Stimulated activated CD4-positive, alpha-beta T cell treated with anti-CD3 and anti-CD28 coated beads, Interleukin-15, amount 100 ng/mL, for 24 hours (primary cell): ENCODE data around the gene FRMPD2.
"Not testable (repeated sequence)": the region's sequence is repeated elsewhere in the genome, so short reads cannot be mapped to it uniquely, and the experiment has no call there.

Source experiments
- DNase-seq: peaks from one replicate; pipeline ENCODE4 v3.0.0-alpha.2; 2020

The FRMPD2 gene

GRCh38 chr10:48251525-48252353, 22.8 kb downstream of the FRMPD2 start:
- no peak for DNase-seq

GRCh38 chr10:48251152-48251524, 23.4 kb downstream of the FRMPD2 start:
- DNase-seq = no peak

GRCh38 chr10:48249763-48250351, 24.6 kb downstream of the FRMPD2 start:
- no peak for DNase-seq

GRCh38 chr10:48249004-48249762, 25.3 kb downstream of the FRMPD2 start:
- no peak for DNase-seq

DNA sequence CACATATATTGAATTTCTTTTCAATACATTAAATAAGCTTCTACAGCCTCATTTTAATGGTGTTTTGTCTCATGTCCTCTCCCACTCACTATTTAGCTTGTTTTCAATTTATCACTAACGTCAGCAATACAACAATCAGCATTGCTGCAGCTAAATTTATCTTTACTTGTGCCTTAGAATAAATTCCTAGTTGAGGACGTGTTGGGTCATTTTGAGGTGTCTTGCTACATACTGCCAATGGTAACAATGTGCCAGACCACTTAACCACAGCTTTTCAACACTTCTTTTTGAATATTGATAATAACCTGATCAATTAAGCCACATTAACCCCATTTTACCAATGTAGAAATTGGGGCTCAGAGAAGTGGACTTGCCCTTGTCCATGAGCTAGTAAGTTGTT, 26.0 kb downstream of the FRMPD2 start:
- no peak for DNase-seq

- DNase-seq = no peak
Measured at GRCh38 chr10:48247680-48248079, 26.8 kb downstream of the FRMPD2 start.

DNA sequence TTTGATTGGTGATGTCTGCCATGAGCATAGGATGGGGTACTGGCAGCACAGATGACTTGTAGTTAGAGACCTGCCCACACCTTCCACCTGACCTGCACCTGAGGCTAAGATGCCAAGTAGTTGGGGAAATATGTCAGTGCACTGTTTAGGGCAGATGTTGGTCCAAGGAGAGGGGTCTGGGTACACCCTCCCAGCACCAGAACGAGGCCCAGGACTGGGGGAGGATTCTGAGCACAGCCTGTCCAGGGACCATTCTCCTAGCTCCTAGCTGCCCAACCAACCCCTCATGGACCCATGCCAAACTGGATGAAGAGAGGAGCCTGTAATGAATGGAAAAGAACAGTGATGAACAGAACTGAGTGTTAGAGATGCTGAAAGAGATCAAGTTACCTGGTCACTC, 28.0 kb downstream of the FRMPD2 start:
- no peak for DNase-seq

GRCh38 chr10:48245977-48246376, 28.5 kb downstream of the FRMPD2 start:
- DNase-seq = no peak

GRCh38 chr10:48243921-48244320, 30.6 kb downstream of the FRMPD2 start:
- DNase-seq = not testable (repeated sequence)

GRCh38 chr10:48243487-48243886, 31.0 kb downstream of the FRMPD2 start:
- DNase-seq = no peak

DNA sequence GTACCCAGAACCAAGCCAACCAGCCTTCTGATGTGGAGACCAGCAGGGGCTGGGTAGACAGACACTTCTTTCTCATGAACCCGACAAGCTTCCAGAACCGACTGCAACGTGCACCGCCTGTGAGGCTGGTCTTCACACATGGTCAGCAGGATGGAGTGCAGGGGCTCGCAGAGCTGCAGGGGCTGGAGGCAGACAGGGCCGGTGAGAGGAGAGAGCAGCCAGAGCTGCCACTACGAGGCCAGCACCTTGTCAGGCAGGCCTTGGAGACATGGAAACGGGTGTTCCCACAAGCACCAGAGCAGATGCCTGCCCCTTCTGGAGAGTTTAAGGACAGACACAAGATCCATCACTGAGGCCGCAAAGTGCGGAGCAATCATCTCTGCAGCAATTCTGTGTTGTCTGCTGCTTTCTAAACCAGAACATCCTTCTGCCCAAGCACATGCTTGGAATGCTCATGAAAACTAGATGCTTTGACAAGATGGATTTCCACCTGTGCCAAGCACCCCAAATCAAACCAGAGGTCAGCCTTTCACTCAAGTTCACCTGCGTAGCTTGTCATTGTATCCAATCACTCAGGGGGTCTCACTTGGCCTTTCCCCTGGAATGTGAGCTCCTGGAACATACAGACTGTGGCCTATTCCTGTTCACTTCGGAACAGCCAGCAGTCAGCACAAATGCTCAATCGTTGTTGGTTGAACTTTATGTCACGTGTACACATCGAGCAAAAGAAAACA, 32.2 kb downstream of the FRMPD2 start:
- no peak for DNase-seq

DNA sequence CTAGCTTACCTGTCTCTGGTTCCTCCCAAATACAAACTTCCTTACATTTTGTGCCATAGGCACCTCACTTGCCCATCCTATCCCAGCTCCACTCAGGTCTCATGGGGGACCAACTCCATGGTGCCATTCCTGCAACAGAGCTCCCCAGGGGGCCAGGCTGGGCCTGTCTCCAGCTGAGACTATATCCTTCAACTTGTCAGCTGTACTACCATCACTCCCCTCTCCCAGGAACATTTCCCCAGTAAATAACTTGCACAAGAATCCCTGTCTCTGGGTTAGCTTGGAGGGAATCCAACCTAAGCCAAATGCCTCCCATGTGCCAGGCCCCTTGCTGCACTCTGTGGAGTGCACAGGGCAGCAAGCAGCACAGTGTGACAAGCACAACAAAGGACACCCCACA, 33.2 kb downstream of the FRMPD2 start:
- DNase-seq = no peak

DNA sequence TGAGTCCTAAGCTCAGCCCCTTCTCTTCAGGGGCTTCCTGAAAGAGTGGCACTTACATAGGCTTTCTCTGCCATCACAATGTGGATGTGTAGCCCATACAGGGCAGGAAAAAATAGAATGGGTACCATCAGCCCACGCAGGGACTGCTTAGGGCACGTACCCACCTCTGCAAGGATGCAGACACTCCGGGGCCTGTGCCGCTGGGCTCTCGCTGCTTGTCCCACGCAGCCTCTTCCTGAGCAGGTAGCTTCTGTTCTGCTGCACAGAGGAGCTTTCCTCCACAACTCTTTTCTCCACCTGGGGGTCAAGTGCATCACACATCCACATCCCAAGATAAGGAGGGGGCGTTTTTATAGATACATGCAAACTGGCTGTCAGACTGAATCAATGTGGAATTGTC, 34.3 kb downstream of the FRMPD2 start:
- DNase-seq = no peak

GRCh38 chr10:48239618-48240017, 34.9 kb downstream of the FRMPD2 start:
- no peak for DNase-seq

- no peak for DNase-seq
Measured at GRCh38 chr10:48238826-48239520, 35.5 kb downstream of the FRMPD2 start.

DNA sequence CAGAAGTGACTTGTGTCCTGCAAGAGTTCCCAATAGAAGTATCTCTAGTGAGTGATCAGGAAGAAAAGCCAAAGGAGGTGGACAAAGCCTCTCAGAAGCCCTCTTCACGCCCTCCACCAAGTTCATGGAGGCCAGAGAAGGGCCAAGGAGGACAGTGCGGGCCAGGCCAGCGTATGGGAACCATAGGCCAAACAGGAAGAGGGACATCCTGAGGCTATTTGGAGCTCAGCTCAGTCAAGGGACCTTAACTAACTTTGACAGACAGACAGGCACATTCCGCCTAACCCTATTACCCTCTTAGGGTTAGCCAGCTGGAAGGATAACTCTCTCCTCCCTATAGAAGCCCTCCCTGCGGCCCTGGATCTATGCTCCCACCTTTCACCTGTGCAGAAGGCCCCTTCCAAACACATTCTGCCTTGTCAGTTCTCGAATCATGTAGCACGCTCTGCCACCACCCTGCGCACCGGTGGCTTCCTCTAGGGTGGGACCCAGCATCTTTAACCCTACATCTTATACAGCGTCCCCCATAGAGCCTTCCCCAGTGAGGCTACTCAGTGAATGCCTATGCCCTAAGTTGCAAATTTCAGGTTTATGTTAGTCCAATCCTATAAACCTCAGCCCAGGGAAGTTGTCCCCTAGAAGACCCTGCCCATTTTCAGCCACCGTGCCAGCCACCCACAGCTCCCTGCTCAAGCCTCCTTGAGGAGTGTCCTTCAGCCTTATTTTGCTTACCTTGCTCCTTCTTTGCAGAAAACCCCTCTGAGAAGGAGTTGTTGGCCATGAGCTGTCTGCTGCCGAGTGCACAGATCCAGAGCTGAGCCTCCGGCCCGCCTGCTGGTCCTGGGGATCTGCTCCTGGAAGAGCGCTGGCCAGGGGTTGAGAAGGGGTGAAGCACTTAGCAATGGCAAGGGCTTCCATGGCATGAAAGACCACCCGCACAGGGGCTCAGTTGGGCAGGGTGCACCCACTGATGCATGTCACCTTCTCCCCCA, 36.9 kb downstream of the FRMPD2 start:
- DNase-seq = no peak

DNA sequence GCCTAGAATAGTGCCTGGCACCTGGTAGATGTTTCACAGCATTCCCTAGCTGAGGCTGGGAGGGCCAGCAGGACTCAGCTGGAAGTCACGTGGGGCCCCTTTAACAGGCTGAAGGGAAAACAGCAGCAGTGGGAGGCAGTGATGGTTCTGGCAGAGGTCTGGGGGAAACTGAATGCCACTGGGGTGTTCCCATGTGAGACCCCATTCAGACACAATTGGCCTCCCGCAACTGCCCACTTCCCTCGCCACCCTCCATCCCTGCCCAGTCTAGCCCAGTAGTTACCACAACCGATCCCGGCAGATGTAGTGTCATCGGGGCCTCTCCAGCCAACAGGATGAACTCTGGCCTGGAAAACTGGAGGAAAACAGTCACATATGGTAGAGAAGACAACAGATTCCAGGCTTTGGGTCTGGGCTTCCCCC, 38.3 kb downstream of the FRMPD2 start:
- DNase-seq = no peak

DNA sequence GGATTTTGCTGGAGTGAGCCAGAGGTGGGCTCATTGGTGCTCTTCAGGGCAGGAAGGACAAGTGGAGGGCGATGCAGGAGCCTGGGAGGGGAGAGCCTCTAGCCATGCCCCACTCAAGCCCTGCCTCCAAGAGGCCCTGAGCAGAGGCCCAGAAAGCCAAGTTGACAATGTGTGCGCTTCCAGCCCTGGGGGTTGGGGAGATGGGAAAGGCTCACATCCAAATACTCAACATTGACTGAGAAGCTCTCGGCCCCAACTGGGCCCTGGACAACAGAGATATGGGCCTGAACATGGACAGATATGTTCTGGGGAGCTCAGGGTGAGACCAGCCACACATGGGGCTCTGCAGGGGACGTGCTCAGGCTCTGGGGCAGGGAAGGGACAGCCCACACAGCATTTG, 39.0 kb downstream of the FRMPD2 start:
- no peak for DNase-seq

DNA sequence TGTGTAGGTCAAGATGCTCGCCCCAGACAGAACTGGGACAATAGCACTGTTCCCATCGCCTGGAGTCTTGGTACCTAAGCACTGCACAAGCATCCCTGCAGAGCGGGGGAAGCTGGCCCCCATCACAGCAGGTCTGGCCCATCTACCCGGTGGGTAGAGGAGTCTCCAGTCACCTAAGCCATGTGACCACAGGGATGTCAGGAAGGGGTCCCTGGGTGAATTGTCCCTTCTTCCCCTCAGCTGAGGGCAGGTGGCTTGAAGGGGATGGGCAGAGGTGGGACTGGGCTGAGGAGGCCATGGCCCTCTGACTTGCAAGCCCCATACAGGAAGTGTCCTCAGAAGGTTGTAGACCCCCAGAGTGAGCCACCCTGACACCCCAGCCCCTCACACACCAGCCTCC, 39.7 kb downstream of the FRMPD2 start:
- no peak for DNase-seq

GRCh38 chr10:48234295-48234694, 40.2 kb downstream of the FRMPD2 start:
- DNase-seq = no peak

GRCh38 chr10:48233559-48234005, 40.9 kb downstream of the FRMPD2 start:
- no peak for DNase-seq
